HG02870 (cell line): ENCODE results near the gene SUN2.

ENCODE experiments used
- ATAC-seq: cut with Tn5 transposase; IDR thresholded peaks from one replicate; pipeline ENCODE4 v1.9.1; 2021; ENCODE audit warnings: mild to moderate bottlenecking, moderate library complexity; ENCODE audit not compliant: unreplicated experiment

SUN2 gene

DNA sequence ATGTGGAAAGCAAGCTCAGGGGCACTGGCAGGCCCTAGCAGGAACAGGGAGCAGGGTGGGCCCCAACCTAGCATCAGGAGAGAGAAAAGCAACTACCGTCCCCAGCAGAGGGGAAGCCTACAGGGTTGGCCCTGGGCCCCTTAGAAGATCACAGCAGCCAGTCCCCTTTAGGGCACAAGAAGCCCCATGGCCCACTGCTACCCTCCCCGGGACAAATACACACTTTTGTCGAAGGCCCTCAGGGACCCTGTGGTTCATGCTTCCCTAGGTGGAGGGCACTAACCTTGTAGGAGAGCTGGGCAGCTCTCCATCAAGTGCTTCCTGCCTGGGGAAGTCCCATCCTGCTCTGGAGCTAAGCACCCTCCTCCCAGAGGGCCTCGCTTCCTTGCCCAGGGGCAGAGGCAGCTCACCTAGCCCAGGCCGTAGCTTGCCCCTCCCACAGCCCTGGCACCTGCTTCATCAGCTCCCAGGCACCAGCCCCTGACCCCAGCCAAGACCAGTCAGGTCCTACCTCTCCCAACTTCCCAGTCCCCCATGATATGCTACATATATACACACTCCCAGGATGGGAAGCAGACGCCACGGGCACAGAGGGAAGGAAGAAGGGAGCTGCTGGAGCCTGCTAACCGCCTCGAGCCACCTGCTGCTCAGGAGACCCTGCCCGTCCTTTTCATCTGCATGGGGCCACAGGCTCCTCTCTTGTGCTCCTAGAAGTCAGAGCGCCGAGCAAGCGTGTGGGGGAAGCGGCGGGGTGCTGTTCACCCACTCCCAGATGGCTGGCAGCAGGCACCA is 20.1 kb downstream of the SUN2 start:
- ATAC-seq, result no peak

GRCh38 chr22:38735126-38735464 is 20.7 kb downstream of the SUN2 start:
- no peak for ATAC-seq

DNA sequence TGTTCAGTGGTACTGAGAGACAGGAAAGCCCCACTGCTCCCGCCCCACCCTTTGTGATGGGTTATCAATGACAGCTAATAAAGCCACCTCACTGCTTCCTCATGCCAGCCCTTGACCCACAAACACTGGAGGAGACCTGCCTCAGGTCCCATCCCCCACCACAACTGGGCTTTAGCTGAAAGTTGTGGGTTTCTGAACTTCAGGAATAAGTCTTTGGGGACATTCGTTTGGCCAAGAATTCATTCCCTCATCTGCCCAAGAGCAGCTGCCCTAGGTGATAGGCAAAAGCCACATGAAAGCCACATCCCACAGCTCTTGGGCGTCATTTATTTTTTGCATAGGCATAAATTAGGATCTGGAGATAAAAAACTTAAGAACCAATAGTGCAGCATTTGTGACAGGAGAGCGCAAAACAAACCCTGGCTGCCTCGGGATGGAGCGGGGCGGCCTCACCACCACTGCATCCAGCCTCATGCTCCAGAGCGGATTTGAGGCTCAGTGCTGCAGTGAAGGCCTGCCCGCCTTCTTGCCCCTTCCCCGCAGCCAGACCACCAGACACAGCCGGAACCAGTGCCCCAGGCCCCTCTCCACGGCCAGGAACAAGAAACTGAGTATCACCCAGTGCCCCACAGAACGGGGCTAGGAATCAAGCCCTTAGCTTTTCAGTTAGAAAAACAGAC is 21.2 kb downstream of the SUN2 start:
- no peak for ATAC-seq

DNA sequence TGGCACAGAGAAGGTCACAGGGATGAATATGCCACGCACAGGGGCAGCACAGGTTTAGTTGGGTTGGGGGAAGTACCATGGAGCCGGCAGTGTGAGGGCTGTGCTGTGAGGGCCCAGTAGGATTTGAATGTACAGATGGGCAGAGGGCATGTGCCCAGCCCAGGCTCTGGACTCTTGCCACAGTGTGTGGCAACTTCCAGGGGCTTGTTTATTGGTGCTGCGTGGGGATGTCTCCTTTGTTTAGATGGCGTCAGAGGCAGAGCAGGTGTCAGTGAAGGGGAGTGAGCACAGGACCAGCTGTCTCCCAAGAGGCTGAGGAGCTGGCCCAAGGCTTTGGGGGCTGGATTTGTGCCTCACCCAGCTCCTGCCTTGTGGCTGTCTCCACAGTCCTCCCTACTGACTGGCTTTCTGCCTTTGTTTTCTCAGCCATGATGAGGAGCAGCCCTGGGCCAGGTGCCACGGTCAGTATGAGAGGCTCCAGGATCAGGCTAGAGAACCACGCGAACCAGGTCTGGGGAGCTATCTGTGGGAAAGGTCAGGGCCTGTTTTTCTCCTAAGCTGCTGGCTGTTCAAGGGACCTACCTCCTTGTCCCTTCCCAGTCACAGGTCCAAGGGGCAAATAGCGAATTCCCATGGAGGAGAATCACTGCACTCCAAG is 21.9 kb downstream of the SUN2 start:
- no peak for ATAC-seq

DNA sequence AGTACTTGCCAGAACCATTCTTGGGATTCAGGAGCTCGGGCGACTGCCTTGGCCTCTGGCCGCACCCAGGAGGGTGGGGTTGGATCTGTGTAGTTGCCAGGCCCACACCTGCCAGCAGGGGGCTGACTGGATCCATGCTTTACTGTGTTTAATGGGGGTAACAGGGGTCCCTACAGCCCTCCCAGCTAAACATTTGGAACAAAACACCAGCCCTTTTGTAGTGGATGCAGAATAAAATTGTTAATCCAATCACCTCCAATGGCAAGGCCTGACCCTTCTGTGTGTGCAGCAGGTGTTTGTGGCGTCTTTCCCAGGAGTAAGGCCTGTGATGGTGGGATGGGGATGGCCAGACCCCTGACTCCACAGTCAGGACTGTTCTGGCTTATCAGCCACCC is 22.5 kb downstream of the SUN2 start:
- no peak for ATAC-seq

- no peak for ATAC-seq
Observed at GRCh38 chr22:38732251-38732815, 23.5 kb downstream of the SUN2 start.

GRCh38 chr22:38731703-38732161 is 24.1 kb downstream of the SUN2 start:
- ATAC-seq, result no peak

GRCh38 chr22:38730411-38730871 is 25.4 kb downstream of the SUN2 start:
- no peak for ATAC-seq

DNA sequence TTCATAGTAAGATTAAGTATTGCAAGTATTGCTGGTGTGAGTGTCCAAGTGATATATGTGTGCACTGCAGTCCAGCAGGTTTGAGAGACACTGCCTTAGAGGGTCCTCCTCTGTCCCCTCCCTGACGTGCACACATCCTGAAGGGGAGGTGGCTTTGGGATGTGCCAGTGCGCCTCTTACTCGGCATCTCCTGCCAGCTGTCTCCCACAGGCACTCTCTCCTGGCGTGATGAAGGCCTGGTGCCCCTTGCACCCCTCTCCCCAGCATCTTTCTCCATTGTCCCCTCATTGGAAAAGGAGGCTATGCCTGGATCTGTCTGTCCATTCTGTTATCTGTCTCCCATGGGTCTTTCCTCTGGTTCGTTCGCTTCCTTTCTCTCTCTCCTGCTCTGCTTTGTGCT is 25.9 kb downstream of the SUN2 start:
- no peak for ATAC-seq

DNA sequence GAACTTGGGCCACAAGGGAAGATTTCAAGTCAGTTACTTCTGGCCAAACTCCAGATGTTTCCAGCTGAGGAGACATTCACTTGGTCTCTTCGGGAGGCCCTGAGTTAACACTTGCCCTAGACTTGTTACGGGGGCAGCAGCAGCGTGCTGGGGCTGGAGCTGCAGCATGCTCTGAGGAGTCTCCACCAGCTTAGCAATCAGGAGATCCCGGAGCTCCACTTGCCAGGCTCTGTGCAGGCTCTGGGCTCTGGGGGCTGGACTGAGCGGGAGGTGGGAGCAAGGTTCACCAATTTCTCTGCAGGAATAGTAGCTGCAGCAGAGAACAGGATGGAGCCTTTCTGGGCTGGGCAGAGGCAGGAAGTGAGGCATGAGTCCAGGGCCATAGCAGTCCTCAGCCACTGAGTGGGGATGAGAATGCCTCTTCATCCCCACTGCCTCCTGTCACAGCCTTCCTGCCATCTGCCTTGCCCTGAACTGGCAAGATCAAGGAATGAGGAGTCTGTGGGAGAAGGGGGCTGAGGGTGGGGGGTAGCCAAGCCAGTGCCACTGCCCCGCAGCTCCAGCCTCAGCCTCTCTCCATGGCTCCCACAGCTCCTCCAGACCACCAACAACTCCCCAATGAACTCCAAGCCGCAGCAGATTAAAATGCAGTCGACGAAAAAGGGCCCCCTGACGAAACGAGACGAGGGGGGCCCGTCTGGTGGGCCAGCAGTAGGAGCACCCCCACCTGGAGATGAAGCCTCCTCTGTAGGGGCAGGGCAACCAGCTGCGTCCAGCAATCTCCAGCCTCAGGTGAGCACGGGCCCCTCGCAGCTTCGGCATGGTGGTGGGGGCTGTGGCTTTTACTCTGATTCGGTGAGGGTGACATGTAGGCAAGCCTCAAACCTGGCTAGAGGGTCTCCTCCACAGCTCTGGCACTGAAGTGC is 26.7 kb downstream of the SUN2 start:
- no peak for ATAC-seq

GRCh38 chr22:38727530-38728451 is 28.0 kb downstream of the SUN2 start:
- ATAC-seq, result no peak

DNA sequence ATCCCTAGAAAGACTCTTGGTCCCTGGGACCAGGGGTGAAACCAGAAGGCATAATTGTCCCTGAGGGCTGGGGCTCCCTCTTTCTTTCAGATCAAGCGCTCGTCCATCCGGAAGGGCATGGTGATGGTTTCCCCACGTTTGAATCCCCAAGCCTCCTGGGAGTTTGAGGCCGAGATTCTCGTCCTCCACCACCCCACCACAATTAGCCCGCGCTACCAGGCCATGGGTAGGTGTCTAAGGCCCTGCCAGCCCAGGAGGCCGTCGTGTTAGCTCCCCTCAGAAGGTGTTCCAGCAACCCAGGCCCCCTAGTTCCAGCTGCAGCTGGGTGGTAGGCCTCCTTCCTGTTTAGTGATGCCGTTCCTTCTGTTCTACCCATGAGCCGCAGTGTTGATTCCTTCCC is 28.7 kb downstream of the SUN2 start:
- ATAC-seq, result no peak

DNA sequence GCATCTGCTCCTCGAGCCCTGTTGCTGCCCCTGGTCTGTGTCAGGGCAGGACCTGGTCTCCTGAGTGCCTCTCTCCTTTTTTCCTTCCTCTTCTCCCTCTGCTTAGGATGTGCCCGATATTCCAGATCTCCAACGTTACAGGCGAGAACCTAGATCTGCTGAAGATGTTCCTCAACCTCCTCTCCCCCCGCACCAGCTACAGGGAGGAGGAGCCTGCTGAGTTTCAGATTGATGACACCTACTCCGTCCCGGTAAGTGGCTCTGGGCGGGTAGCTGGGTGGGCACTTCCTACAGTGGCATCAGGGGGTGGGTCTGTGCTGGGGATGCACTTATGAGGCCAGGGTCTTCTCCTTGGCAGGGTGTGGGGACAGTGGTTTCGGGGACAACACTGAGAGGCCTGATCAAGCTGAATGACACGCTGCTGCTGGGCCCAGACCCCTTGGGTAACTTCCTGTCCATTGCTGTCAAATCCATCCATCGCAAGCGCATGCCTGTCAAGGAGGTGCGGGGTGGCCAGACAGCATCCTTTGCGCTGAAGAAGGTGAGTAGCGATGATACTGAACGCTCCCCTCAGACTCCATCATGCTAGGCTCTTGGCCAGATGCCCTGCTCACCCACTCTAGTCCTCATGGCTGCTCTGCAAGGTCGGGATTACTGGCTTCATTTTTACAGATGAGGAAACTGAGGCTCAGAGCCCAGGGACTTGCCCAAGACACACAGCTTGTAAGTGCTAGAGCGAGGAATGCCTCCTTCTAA is 29.7 kb downstream of the SUN2 start:
- ATAC-seq, result no peak

DNA sequence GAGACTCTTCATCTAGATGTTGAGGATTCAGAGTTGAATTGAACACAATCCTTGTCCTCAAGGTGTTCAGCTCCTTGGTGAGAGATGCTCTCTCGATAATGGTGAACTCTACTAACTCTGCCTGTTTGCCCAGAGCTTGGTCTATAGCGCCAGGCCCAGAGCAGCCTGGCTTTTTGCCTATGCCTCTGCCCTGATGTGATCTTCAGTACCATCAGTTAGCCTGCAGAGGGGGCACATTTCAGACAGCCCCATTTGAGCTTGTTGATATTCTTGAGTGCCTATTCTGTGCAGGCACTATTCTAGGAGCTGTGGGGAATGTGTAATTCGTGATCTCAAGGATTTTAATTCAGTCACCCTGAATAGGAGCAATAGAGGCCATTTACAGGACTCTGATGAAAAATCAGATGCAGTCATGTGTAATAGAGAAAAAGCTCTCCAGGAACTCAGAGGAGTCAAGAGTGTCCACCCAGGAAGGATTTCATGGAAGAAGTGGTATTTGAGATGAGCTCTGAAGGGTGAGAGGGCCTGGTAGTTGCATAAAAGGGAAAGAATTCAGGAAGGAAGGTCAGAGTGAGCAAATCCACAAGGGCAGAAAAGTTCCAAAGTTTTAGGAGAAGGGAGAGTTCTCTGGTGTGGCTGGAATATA is 30.7 kb downstream of the SUN2 start:
- no peak for ATAC-seq

- no peak for ATAC-seq
Observed at GRCh38 chr22:38724176-38724575, 31.6 kb downstream of the SUN2 start.

DNA sequence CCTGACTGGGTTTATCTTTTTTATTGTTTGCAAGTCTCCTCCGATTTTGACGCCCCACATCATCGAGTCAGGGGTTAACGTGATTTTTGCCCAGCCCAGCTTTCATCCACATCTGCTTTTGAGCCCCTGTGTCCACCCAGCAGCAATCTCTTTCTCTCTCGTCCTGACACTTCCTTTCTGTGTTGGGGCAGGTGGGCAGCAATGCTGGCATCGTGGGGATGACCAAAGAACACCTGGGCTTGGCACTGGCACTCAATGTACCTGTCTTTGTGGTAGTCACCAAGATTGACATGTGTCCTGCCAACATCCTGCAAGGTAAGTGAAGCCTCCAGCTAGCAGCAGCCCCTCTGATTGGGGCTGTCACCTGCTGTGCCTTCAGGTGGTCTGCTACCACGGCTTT is 34.2 kb downstream of the SUN2 start:
- no peak for ATAC-seq

- no peak for ATAC-seq
Observed at GRCh38 chr22:38720350-38720749, 35.4 kb downstream of the SUN2 start.

DNA sequence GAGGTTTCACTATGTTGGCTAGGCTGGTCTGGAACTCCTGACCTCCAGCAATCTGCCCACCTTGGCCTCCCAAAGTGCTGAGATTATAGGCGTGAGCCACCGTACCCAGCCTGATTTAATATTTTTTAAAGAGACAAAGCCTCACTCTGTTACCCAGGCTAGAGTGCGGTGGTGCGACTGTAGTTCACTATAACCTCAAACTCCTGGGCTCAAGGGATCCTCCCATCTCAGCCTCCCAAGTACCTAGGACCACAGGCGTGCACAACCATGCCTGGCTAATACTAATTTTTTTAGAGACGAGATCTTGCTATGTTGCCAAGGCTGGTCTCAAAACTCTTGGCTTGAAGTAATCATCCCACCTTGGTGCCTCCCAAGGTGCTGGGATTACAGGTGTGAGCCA is 36.6 kb downstream of the SUN2 start:
- no peak for ATAC-seq
